GM12878 (cell line): Measurements from ENCODE around the gene SETD1B. TPM values are rescaled to one million over a fixed set of nuclear protein-coding genes. Genes with fewer than 3 reads are reported as not detected.

Experiments used
- ATAC-seq: fragments of 200-7000 bp; cut with Tn5 transposase; 3 replicates; pipeline ENCODE4 v1.9.1; 2020; ENCODE audit warnings: mild to moderate bottlenecking, moderate library complexity
- BruUV-seq: library from RNA; stranded (reverse); fragments of 400-500 nt; replicated peaks from 2 replicates; lab custom pipeline; 2021; lab: Mats Ljungman, UMichigan
- CTCF ChIA-PET: fragments of 300-600 bp; sonication (Branson Sonifier 250); formaldehyde crosslinking; extraction: SDS; loops from one replicate; lab custom pipeline; 2021; ENCODE audit warnings: inconsistent platforms; lab: Yijun Ruan, JAX
- POLR2A ChIA-PET: fragments of 350-600 bp; formaldehyde crosslinking; extraction: SDS; loops from one replicate; lab custom pipeline; 2021; ENCODE audit warnings: inconsistent platforms; lab: Charles Lee
- RAD21 ChIA-PET: fragments of 300-600 bp; sonication (Branson Sonifier 250); formaldehyde crosslinking; loops from one replicate; lab custom pipeline; 2023; ENCODE audit warnings: antibody characterized with exemption; ENCODE audit not compliant: unreplicated experiment; lab: Charles Lee
- SMC1A ChIA-PET: fragments of 300-600 bp; sonication (Branson Sonifier 250); formaldehyde crosslinking; loops from one replicate; lab custom pipeline; 2023; ENCODE audit not compliant: unreplicated experiment, uncharacterized antibody; lab: Charles Lee
- DNase-seq: peaks from one replicate; pipeline ENCODE4 v3.0.0-alpha.2; 2011; ENCODE audit warnings: low read depth, low spot score
- FAIRE-seq: peaks from 3 replicates; lab custom pipeline; 2011; peaks lifted over from hg19 to GRCh38; lab: Jason Lieb, UNC
- H2AFZ ChIP-seq: 2 replicates; pipeline ENCODE4 v1.6.0; 2011; ENCODE audit warnings: low read depth, low read length, control low read depth; ENCODE audit not compliant: control insufficient read depth
- H3K27ac ChIP-seq: 2 replicates; pipeline ENCODE4 v1.5.1; 2011; ENCODE audit warnings: control low read depth; ENCODE audit not compliant: control insufficient read depth, insufficient read depth
- H3K27me3 ChIP-seq, 2 experiments: replicated peaks in 1 of 2; 2 replicates each; pipeline versions ENCODE4 v1.6.0 to v1.6.1; 2011; ENCODE audit warnings: low read length in 1 of 2; ENCODE audit not compliant: control insufficient read depth in 2 of 2, insufficient read depth in 2 of 2
- H3K36me3 ChIP-seq, 2 experiments: 2 replicates each; pipeline ENCODE4 v1.5.1; 2011; ENCODE audit warnings: low read length in 1 of 2; ENCODE audit not compliant: control insufficient read depth in 2 of 2, insufficient read depth in 2 of 2
- H3K4me1 ChIP-seq: 2 replicates; pipeline ENCODE4 v1.6.1; 2011; ENCODE audit warnings: mild to moderate bottlenecking, low read length, moderate library complexity, mixed read lengths; ENCODE audit not compliant: control insufficient read depth, insufficient read depth
- H3K4me2 ChIP-seq: 2 replicates; pipeline ENCODE4 v1.6.0; 2011; ENCODE audit warnings: control low read depth; ENCODE audit not compliant: control insufficient read depth, insufficient read depth
- H3K4me3 ChIP-seq: fragments of 200-600 bp; sonication (generic); 2 replicates; pipeline ENCODE4 v1.5.1; 2016
- H3K79me2 ChIP-seq: 2 replicates; pipeline ENCODE4 v1.6.0; 2011; ENCODE audit warnings: low read length; ENCODE audit not compliant: control insufficient read depth, insufficient read depth
- H3K9ac ChIP-seq: 2 replicates; pipeline ENCODE4 v1.8.0; 2011; ENCODE audit warnings: low read length, control low read depth, mixed read lengths; ENCODE audit not compliant: control insufficient read depth, insufficient read depth
- H3K9me3 ChIP-seq: replicated peaks from 3 replicates; pipeline ENCODE4 v1.5.1; 2011; ENCODE audit warnings: mild to moderate bottlenecking, low read length; ENCODE audit not compliant: control insufficient read depth, insufficient read depth
- H4K20me1 ChIP-seq: 2 replicates; pipeline ENCODE4 v1.6.0; 2011; ENCODE audit not compliant: control insufficient read depth, insufficient read depth
- CUX1 ChIP-seq: IDR thresholded peaks from 2 replicates; pipeline ENCODE4 v1.6.1; 2012; ENCODE audit warnings: improper control_type of control experiment, low read depth, low read length; ENCODE audit not compliant: insufficient replicate concordance
- FOXK2 ChIP-seq: fragments of 450-650 bp; IDR thresholded peaks from 2 replicates; pipeline ENCODE4 v1.6.1; 2017; ENCODE audit warnings: mild to moderate bottlenecking, moderate library complexity
- HCFC1 ChIP-seq: fragments of 150-350 bp; IDR thresholded peaks from 2 replicates; pipeline ENCODE4 v1.6.1; 2014; ENCODE audit warnings: low read length
- IRF3 ChIP-seq: fragments of 450-650 bp; IDR thresholded peaks from 2 replicates; pipeline ENCODE4 v1.6.1; 2014; ENCODE audit warnings: mild to moderate bottlenecking
- JUND ChIP-seq: IDR thresholded peaks from 2 replicates; pipeline ENCODE4 v1.6.1; 2012; ENCODE audit warnings: low read depth, mild to moderate bottlenecking, low read length, improper control_type of control experiment, moderate library complexity
- MEF2A ChIP-seq: IDR thresholded peaks from 2 replicates; pipeline ENCODE4 v1.6.1; 2011; ENCODE audit warnings: low read depth, mild to moderate bottlenecking, low read length, moderate library complexity; ENCODE audit not compliant: insufficient read depth
- RB1 ChIP-seq: fragments of 450-650 bp; formaldehyde crosslinking; IDR thresholded peaks from 2 replicates; pipeline ENCODE4 v1.6.1; 2017; ENCODE audit warnings: mild to moderate bottlenecking, borderline replicate concordance
- SIN3A ChIP-seq: IDR thresholded peaks from 2 replicates; pipeline ENCODE4 v1.6.1; 2012; ENCODE audit warnings: low read depth, low read length, improper control_type of control experiment
- TCF3 ChIP-seq: IDR thresholded peaks from 2 replicates; pipeline ENCODE4 v1.6.1; 2012; ENCODE audit warnings: low read depth, mild to moderate bottlenecking, low read length, borderline replicate concordance; ENCODE audit not compliant: insufficient read depth
- ZBTB11 ChIP-seq: fragments of 450-650 bp; formaldehyde crosslinking; IDR thresholded peaks from 2 replicates; pipeline ENCODE4 v1.5.0; 2022; ENCODE audit warnings: mild to moderate bottlenecking, missing genetic modification characterization
- ZZZ3 ChIP-seq: IDR thresholded peaks from 2 replicates; pipeline ENCODE4 v1.6.1; 2011; ENCODE audit warnings: low read depth; ENCODE audit not compliant: control insufficient read depth, insufficient read length
- WGBS: methylation state at CpG from one replicate; pipeline ENCODE4 v1.1.6; 2016; ENCODE audit warnings: low lambda C conversion rate; ENCODE audit not compliant: insufficient replicate concordance, insufficient coverage; ENCODE audit errors: missing lambda C conversion rate; 5-methylcytosine and 5-hydroxymethylcytosine counted together
- in situ Hi-C: fragments of 300-500 bp; cut with MboI; formaldehyde crosslinking; loops from 9 replicates; pipeline ENCODE4 v1.14.3; 2018; ENCODE audit warnings: mixed read lengths
- intact Hi-C: fragments of 100-400 bp; cut with micrococcal nuclease; formaldehyde crosslinking; loops from one replicate; pipeline ENCODE4 v1.14.2; 2022; ENCODE audit not compliant: unreplicated experiment
- polyA plus RNA-seq, 11 experiments: library from polyadenylated mRNA; depleted of rRNA in 4 of 11; unstranded in 6 of 11; stranded (reverse) in 5 of 11; fragments of >200 nt; fragmentation: Nextera tagmentation in 4 of 11; fragmentation: Illumina TruSeq in 1 of 11; extraction: Ambion mirVana in 4 of 11; extraction: Trizol in 1 of 11; gene quantifications; 1 replicate in 1 of 11; 2 replicates in 10 of 11; pipeline versions ENCODE4 v1.2.1 to v1.2.3, GENCODE V29; 2011 to 2016; ENCODE audit warnings: inconsistent platforms in 2 of 11, missing spikeins in 2 of 11, low read depth in 1 of 11
- total RNA-seq, 4 experiments: library from RNA; depleted of rRNA in 3 of 4; stranded (reverse); fragments of >200 nt in 3 of 4; fragmentation: Illumina TruSeq in 1 of 4; extraction: Trizol in 1 of 4; gene quantifications; 2 replicates each; pipeline versions ENCODE4 v1.2.1 to v1.2.3, GENCODE V29; 2013 to 2021

SETD1B gene
- total and polyA plus RNA-seq, 10 of the 15 experiments (the other 5 are each of a cell fraction or from before 2014, with no cell fraction given): 0.50 to 17.3 (median 1.6) TPM

GRCh38 chr12:121813951-121814350, 10.1 kb downstream of the SETD1B start (continued):
- TF ChIP-seq IRF3 (no peak), TCF3 (no peak), FOXK2 (no peak), RB1 (no peak), JUND (no peak), HCFC1 (no peak), SIN3A (no peak)
- TF ChIP-seq, all 136 proteins: peak for 0

GRCh38 chr12:121814429-121815119, 10.8 kb downstream of the SETD1B start:
- CTCF ChIA-PET: interaction anchor here (0.9 to 13.6 kb wide), 4 partner anchors 9 to 20 kb away, joined by 3 to 565 read pairs (median 9); partner anchors contain the start of gene RHOF
- intact Hi-C loops: no loop called here
- in situ Hi-C loops: no loop called here
- POLR2A ChIA-PET: no interaction called here
- no TSS peak for BruUV-seq
- DNase-seq: no peak
- H3K27me3 ChIP-seq: no peaks in the 10 kb centered on the region
- H4K20me1 ChIP-seq: peaks cover 3% of the 10 kb centered on the region; the same call in 1 of the 2 replicates
- SMC1A ChIA-PET: no interaction called here
- H3K36me3 ChIP-seq: peaks cover 9 to 24% of the 10 kb centered on the region in 2 experiments; a peak in 3 of 4 replicates
- no peak for FAIRE-seq
- peaks cover 28% of the 10 kb centered on the region for H3K79me2 ChIP-seq
- no peak for ATAC-seq
- no peaks in the 10 kb centered on the region for H3K9me3 ChIP-seq
- no peak overlapping the region for H3K4me3 ChIP-seq
- H3K4me2 ChIP-seq: no peak overlapping the region
- no peak overlapping the region for H2AFZ ChIP-seq
- 97% methylated on average over 29 of the region's 31 CpGs for WGBS
- RAD21 ChIA-PET: interaction anchor here (1.5 kb wide), 1 partner anchor 20 kb away, joined by 5 read pairs; no protein-coding TSS in a partner anchor
- H3K9ac ChIP-seq: no peak overlapping the region
- H3K27ac ChIP-seq: no peak overlapping the region
- H3K4me1 ChIP-seq: peaks cover 7% of the 10 kb centered on the region
- TF ChIP-seq MEF2A (no peak), ZZZ3 (no peak), ZBTB11 (no peak), CUX1 (no peak)
